HCT116 (cell line): Measurements from ENCODE around the gene NRTN.

Source experiments
- EZH2 ChIP-seq: fragments of 200-600 bp; sonication (generic); IDR thresholded peaks from 2 replicates; pipeline ENCODE4 v1.6.1; 2017; ENCODE audit warnings: antibody characterized with exemption, mixed run types
- POLR2AphosphoS5 ChIP-seq: IDR thresholded peaks from 2 replicates; pipeline ENCODE4 v1.6.1; 2011; ENCODE audit warnings: mild to moderate bottlenecking, low read depth, low read length, moderate library complexity
- SIN3A ChIP-seq: IDR thresholded peaks from 2 replicates; pipeline ENCODE4 v1.6.1; 2012; ENCODE audit warnings: low read depth
- TF ChIP-seq, protein P1 (sequence below), 3 experiments: fragments of 200-600 bp in 1 of 3; sonication (generic) in 1 of 3; IDR thresholded peaks in 2 of 3; conservative IDR thresholded peaks in 1 of 3; 2 replicates each; pipeline ENCODE4 v1.5.1; 2012 to 2017; ENCODE audit warnings: low read depth in 2 of 3, low read length in 2 of 3, antibody characterized with exemption in 1 of 3, borderline replicate concordance in 1 of 3, control low read depth in 1 of 3, mild to moderate bottlenecking in 1 of 3, mixed read lengths in 1 of 3, mixed run types in 1 of 3, moderate library complexity in 1 of 3; ENCODE audit not compliant: insufficient read depth in 1 of 3
- TF ChIP-seq, protein P2 (sequence below): IDR thresholded peaks from 2 replicates; pipeline ENCODE4 v1.6.1; 2012; ENCODE audit warnings: low read depth
- TF ChIP-seq, protein P3 (sequence below): IDR thresholded peaks from 2 replicates; pipeline ENCODE4 v1.6.1; 2011; ENCODE audit warnings: mild to moderate bottlenecking, low read length, moderate library complexity; ENCODE audit not compliant: insufficient replicate concordance; ENCODE audit errors: extremely low read depth

DNA sequence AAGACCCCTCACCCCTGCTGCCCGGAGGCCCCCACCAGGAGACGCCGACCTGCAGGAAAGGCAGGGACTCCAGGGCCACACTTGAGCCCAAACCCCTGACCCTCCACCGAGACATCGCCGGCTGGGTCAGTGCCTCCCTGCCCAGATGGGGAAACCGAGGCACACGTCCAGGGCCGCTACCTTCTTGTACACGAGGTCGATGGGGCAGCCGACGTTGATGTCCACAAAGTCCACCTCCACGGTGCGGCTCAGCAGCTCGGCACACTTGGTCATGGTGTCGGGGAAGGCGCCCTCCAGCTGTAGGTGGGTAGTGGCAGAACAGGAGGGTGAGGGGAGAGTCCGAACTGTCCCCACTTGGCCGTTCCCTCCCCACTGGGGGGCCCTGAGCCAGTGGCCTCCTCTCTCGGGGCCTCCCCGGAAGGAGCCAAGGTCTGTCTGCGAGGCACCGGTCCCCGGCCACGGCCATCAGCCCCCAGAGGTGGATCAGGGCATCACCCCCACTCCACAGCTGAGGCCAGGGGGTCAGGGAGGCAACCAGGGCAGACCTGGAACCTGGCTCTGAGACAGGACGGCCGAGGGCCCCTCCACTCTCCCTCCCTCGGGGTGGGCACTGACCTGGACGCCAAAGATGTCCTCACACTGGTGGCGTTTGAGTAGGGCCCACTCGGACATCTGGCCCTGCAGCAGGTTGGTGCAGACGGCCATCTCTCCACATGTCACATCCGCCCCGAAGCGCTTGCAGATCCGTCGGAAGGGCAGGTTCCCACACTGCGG is 17.3 kb upstream of the NRTN start:
- TF ChIP-seq SIN3A (no peak), EZH2 (no peak), POLR2AphosphoS5 (no peak)
- TF ChIP-seq, protein P1, sequence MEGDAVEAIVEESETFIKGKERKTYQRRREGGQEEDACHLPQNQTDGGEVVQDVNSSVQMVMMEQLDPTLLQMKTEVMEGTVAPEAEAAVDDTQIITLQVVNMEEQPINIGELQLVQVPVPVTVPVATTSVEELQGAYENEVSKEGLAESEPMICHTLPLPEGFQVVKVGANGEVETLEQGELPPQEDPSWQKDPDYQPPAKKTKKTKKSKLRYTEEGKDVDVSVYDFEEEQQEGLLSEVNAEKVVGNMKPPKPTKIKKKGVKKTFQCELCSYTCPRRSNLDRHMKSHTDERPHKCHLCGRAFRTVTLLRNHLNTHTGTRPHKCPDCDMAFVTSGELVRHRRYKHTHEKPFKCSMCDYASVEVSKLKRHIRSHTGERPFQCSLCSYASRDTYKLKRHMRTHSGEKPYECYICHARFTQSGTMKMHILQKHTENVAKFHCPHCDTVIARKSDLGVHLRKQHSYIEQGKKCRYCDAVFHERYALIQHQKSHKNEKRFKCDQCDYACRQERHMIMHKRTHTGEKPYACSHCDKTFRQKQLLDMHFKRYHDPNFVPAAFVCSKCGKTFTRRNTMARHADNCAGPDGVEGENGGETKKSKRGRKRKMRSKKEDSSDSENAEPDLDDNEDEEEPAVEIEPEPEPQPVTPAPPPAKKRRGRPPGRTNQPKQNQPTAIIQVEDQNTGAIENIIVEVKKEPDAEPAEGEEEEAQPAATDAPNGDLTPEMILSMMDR (IDR thresholded peaks at IDR 0.05 in 2 of 3, conservative IDR thresholded peaks at IDR 0.05 in 1 of 3; ENCODE audit: borderline replicate concordance in 1 of 3, insufficient read depth in 1 of 3, low read depth in 2 of 3, low read length in 2 of 3), result no peak
- TF ChIP-seq, protein P2, sequence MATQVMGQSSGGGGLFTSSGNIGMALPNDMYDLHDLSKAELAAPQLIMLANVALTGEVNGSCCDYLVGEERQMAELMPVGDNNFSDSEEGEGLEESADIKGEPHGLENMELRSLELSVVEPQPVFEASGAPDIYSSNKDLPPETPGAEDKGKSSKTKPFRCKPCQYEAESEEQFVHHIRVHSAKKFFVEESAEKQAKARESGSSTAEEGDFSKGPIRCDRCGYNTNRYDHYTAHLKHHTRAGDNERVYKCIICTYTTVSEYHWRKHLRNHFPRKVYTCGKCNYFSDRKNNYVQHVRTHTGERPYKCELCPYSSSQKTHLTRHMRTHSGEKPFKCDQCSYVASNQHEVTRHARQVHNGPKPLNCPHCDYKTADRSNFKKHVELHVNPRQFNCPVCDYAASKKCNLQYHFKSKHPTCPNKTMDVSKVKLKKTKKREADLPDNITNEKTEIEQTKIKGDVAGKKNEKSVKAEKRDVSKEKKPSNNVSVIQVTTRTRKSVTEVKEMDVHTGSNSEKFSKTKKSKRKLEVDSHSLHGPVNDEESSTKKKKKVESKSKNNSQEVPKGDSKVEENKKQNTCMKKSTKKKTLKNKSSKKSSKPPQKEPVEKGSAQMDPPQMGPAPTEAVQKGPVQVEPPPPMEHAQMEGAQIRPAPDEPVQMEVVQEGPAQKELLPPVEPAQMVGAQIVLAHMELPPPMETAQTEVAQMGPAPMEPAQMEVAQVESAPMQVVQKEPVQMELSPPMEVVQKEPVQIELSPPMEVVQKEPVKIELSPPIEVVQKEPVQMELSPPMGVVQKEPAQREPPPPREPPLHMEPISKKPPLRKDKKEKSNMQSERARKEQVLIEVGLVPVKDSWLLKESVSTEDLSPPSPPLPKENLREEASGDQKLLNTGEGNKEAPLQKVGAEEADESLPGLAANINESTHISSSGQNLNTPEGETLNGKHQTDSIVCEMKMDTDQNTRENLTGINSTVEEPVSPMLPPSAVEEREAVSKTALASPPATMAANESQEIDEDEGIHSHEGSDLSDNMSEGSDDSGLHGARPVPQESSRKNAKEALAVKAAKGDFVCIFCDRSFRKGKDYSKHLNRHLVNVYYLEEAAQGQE, result no peak
- TF ChIP-seq, protein P3, sequence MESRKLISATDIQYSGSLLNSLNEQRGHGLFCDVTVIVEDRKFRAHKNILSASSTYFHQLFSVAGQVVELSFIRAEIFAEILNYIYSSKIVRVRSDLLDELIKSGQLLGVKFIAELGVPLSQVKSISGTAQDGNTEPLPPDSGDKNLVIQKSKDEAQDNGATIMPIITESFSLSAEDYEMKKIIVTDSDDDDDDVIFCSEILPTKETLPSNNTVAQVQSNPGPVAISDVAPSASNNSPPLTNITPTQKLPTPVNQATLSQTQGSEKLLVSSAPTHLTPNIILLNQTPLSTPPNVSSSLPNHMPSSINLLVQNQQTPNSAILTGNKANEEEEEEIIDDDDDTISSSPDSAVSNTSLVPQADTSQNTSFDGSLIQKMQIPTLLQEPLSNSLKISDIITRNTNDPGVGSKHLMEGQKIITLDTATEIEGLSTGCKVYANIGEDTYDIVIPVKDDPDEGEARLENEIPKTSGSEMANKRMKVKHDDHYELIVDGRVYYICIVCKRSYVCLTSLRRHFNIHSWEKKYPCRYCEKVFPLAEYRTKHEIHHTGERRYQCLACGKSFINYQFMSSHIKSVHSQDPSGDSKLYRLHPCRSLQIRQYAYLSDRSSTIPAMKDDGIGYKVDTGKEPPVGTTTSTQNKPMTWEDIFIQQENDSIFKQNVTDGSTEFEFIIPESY, result no peak
